Measurements from ENCODE around the gene SRSF10. TPM values are rescaled to one million over a fixed set of nuclear protein-coding genes. Genes with fewer than 3 reads are reported as not detected.
"Not testable (repeated sequence)": the region's sequence is repeated elsewhere in the genome, so short reads cannot be mapped to it uniquely, and the experiment has no call there.

SRSF10 gene
- total RNA-seq, 4 donors from 2014 or later = 20.4 to 49.9 (median 26.5) TPM

GRCh38 chr1:23989263-23989662 lies 9.1 kb upstream of the SRSF10 start:
- H3K9me3 ChIP-seq = no peaks in the 10 kb centered on the region
- H3K36me3 ChIP-seq = no peaks in the 10 kb centered on the region
- intact Hi-C loops (cut with DNase I; ENCODE audit: low total_unique reads) = no loop called here
- TF ChIP-seq CTCF (IDR thresholded peaks at IDR 0.05 in 4 of 5, conservative IDR thresholded peaks at IDR 0.05 in 1 of 5) (no peak), POLR2A (IDR thresholded peaks at IDR 0.05) (no peak)
- no peaks in the 10 kb centered on the region for H3K27me3 ChIP-seq
- ATAC-seq (no peak), DNase-seq (no peak)
- in situ Hi-C loops (cut with MboI; ENCODE audit: low sequenced_read_pairs in 4 of 4) = no loop called here
- no peak overlapping the region for H3K27ac ChIP-seq
- H3K4me3 ChIP-seq = no peak overlapping the region
- peaks cover 5 to 7% of the 10 kb centered on the region in 2 donors for H3K4me1 ChIP-seq

DNA sequence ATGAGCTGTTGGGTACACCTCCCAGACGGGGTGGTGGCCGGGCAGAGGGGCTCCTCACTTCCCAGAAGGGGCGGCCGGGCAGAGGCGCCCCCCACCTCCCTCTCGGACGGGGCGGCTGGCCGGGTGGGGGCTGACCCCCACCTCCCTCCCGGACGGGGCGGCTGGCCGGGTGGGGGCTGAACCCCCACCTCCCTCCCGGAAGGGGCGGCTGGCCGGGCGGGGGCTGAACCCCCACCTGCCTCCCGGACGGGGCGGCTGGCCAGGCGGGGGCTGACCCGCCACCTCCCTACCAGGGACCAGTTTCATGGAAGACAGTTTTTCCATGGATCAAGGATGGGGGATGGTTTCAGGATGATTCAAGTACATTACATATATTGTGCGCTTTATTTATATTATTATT lies 6.9 kb upstream of the SRSF10 start:
- H3K27me3 ChIP-seq; H3K27ac ChIP-seq; H3K4me3 ChIP-seq; H3K9me3 ChIP-seq; DNase-seq; ATAC-seq; in situ Hi-C loops (cut with MboI; ENCODE audit: low sequenced_read_pairs in 4 of 4); H3K4me1 ChIP-seq; intact Hi-C loops (cut with DNase I; ENCODE audit: low total_unique reads); H3K36me3 ChIP-seq: not testable (repeated sequence)

DNA sequence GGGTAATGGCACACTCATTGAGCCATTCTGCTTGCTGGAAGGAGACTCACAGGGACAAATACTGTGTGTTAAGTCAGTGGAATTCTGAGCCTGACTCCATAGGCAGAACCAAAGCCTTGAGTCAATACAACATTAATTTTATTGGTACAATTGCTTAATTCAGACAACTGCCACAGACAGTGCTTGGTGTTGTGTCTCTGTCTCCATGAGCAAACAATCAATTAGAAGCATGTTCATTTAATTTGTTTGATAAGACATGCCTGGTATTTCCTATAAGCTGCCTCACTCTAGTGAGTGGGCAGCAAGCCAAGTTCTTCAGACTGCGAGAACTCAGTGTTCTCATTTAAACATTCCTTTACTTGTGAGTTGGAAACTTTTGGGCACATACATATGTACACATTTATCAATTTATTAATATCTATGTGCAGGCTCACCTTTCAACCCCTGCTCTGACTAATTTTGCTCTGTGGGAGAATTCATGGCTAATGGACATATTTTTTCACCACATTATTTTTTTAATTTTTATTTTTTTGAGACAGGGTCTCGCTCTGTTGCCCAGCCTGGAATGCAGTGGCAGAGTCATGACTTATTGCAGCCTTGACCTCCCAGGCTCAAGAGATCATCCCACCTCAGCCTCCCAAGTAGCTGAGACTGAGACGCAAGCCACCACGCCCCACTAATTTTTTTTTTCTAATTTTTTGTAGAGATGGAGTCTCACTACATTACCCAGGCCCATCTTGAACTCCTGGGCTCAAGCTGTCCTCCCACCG lies 4.5 kb upstream of the SRSF10 start:
- Histone ChIP-seq H3K4me1 (peaks cover 10 to 11% of the 10 kb centered on the region in 2 donors), H3K27ac (no peak overlapping the region), H3K27me3 (no peaks in the 10 kb centered on the region), H3K36me3 (no peaks in the 10 kb centered on the region), H3K9me3 (no peaks in the 10 kb centered on the region), H3K4me3 (no peak overlapping the region)
- DNase-seq = no peak
- ATAC-seq = no peak
- intact Hi-C loops (cut with DNase I; ENCODE audit: low total_unique reads) (no loop called here), in situ Hi-C loops (cut with MboI; ENCODE audit: low sequenced_read_pairs in 4 of 4) (no loop called here)
- no peak for TF ChIP-seq POLR2A (IDR thresholded peaks at IDR 0.05)
- no peak for TF ChIP-seq CTCF (IDR thresholded peaks at IDR 0.05 in 4 of 5, conservative IDR thresholded peaks at IDR 0.05 in 1 of 5)

DNA sequence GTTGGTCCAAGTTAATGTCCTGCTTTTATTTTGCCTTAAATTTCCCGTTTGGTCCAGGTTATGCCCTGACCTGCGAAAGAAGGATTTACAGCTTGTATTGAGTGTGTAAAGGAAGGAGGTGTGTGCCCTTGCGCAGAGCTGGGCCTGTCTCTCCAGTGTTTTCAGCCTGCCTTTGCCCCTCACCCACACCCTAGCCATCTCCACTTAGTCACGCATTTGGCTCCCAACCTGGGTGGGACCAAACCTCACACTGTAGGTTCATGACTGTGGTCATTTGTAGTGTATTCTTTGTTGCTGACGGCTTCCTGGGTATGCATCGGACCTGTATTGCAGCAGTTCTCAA lies 572 bp upstream of the SRSF10 start:
- Histone ChIP-seq H3K36me3 (no peaks in the 10 kb centered on the region), H3K27ac (peak overlapping the region; percentile 88 to 98 (median 96)), H3K4me3 (peak overlapping the region; percentile 72 to 89 (median 88)), H3K27me3 (no peaks in the 10 kb centered on the region), H3K4me1 (peaks cover 45 to 46% of the 10 kb centered on the region in 2 donors), H3K9me3 (no peaks in the 10 kb centered on the region)
- ATAC-seq = peak; percentile 4 to 6
- in situ Hi-C loops (cut with MboI; ENCODE audit: low sequenced_read_pairs in 4 of 4) = no loop called here
- no peak for TF ChIP-seq CTCF (IDR thresholded peaks at IDR 0.05 in 4 of 5, conservative IDR thresholded peaks at IDR 0.05 in 1 of 5)
- no peak for TF ChIP-seq POLR2A (IDR thresholded peaks at IDR 0.05)
- intact Hi-C loops (cut with DNase I; ENCODE audit: low total_unique reads) = loop anchor here (1.0 to 2.0 kb wide), 3 partner anchors 21 to 48 kb away; partner anchors contain the start of gene PNRC2
- DNase-seq = no peak

DNA sequence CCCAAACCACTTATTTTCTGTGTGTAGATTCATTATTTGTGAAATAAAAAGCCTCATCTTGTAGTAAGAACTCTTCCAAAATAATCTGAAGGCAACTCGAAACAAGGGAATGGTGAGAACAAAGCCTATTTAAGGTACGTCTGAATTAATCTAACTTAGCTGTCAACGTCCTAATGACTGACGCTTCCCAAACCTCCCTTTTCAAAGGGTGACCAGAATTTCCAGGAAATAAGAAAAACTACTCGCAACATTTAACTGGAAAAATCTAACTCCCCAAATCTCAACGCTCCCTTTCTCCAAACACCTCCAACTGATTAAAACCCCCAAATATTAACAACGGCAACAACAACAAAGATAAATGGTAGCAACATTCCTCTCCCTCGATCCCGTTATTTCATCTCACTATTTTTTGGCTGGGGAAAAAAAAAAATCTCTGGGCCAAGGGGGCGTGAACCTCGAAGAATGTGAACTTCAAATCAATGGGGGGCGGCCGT lies 693 bp downstream of the SRSF10 start:
- peaks cover 52 to 53% of the 10 kb centered on the region in 2 donors for H3K4me1 ChIP-seq
- no peak for ATAC-seq
- intact Hi-C loops (cut with DNase I; ENCODE audit: low total_unique reads) = no loop called here

More for the DNA sequence above, 693 bp downstream of the SRSF10 start:
- DNase-seq = no peak
- no peaks in the 10 kb centered on the region for H3K9me3 ChIP-seq
- peak overlapping the region; percentile 88 to 98 (median 96) for H3K27ac ChIP-seq
- TF ChIP-seq POLR2A (IDR thresholded peaks at IDR 0.05) (no peak), CTCF (IDR thresholded peaks at IDR 0.05 in 4 of 5, conservative IDR thresholded peaks at IDR 0.05 in 1 of 5) (no peak)
- no peaks in the 10 kb centered on the region for H3K27me3 ChIP-seq
- H3K36me3 ChIP-seq = no peaks in the 10 kb centered on the region
- peak overlapping the region; percentile 72 to 89 (median 88) for H3K4me3 ChIP-seq
- in situ Hi-C loops (cut with MboI; ENCODE audit: low sequenced_read_pairs in 4 of 4) = no loop called here

All from gastrocnemius medialis (tissue), 4 donors.